Activated CD4-positive, alpha-beta T cell treated with anti-CD3 and anti-CD28 coated beads for 36 hours (primary cell): Measurements from ENCODE around the gene PSMA5. TPM values are rescaled to one million over a fixed set of nuclear protein-coding genes. Genes with fewer than 3 reads are reported as not detected.
"Not testable (repeated sequence)": the region's sequence is repeated elsewhere in the genome, so short reads cannot be mapped to it uniquely, and the experiment has no call there.

ENCODE experiments used
- ATAC-seq: fragments of 200-7000 bp; cut with Tn5 transposase; one replicate; pipeline ENCODE4 v1.10.0; 2021; ENCODE audit warnings: mild to moderate bottlenecking, moderate library complexity
- CTCF ChIA-PET: fragments of 350-600 bp; sonication (Branson Sonifier 250); formaldehyde crosslinking; loops from one replicate; lab custom pipeline; 2021; ENCODE audit warnings: antibody characterized with exemption; lab: Charles Lee
- POLR2A ChIA-PET: fragments of 350-600 bp; sonication (Branson Sonifier 250); formaldehyde crosslinking; loops from one replicate; lab custom pipeline; 2021; ENCODE audit warnings: antibody characterized with exemption, inconsistent platforms; lab: Charles Lee
- DNase-seq: peaks from one replicate; pipeline ENCODE4 v3.0.0-alpha.2; 2020
- H3K27ac Mint-ChIP-seq: one replicate; pipeline ENCODE4 v1.8.0; 2021; ENCODE audit warnings: mixed read lengths
- H3K27me3 Mint-ChIP-seq: one replicate; pipeline ENCODE4 v1.8.0; 2021; ENCODE audit warnings: mixed read lengths
- H3K36me3 Mint-ChIP-seq: one replicate; pipeline ENCODE4 v1.8.0; 2021; ENCODE audit warnings: low read depth, mixed read lengths
- H3K4me1 Mint-ChIP-seq: one replicate; pipeline ENCODE4 v1.8.0; 2021; ENCODE audit warnings: mixed read lengths
- H3K4me3 Mint-ChIP-seq: one replicate; pipeline ENCODE4 v1.8.0; 2021; ENCODE audit warnings: mild to moderate bottlenecking, moderate library complexity, mixed read lengths
- H3K9me3 Mint-ChIP-seq: one replicate; pipeline ENCODE4 v1.8.0; 2021; ENCODE audit warnings: low read depth, mixed read lengths
- intact Hi-C, 2 experiments: fragments of 100-400 bp; cut with DNase I in 1 of 2; cut with micrococcal nuclease in 1 of 2; formaldehyde crosslinking; loops; one replicate each; pipeline versions ENCODE4 v1.14.2 to v1.15.1; 2022 to 2024; cut with DNase I, micrococcal nuclease
- total RNA-seq, 2 experiments: library from RNA; stranded (reverse); gene quantifications; one replicate each; pipeline ENCODE4 v1.2.3, GENCODE V29; 2021

The PSMA5 gene
- total RNA-seq, 2 experiments from 2014 or later = 151 to 249 TPM

- H3K4me1 Mint-ChIP-seq = peaks cover 4% of the 10 kb centered on the region
- POLR2A ChIA-PET = no interaction called here
These were observed 39.8 kb upstream of the PSMA5 start for GRCh38 chr1:109466125-109466451.

GRCh38 chr1:109457819-109458218 lies 31.6 kb upstream of the PSMA5 start:
- H3K27me3 Mint-ChIP-seq = peaks cover 29% of the 10 kb centered on the region
- H3K4me3 Mint-ChIP-seq = no peak overlapping the region
- no peaks in the 10 kb centered on the region for H3K4me1 Mint-ChIP-seq
- intact Hi-C loops = no loop called here
- DNase-seq (no peak), ATAC-seq (no peak)
- peaks cover 3% of the 10 kb centered on the region for H3K36me3 Mint-ChIP-seq
- POLR2A ChIA-PET = no interaction called here
- no peak overlapping the region for H3K27ac Mint-ChIP-seq
- CTCF ChIA-PET = interaction anchor here (1.5 kb wide), 1 partner anchor 10 kb away, joined by 3 read pairs; no protein-coding TSS in a partner anchor
- peaks cover 21% of the 10 kb centered on the region for H3K9me3 Mint-ChIP-seq

More at GRCh38 chr1:109466125-109466451, 39.8 kb upstream of the PSMA5 start:
- intact Hi-C loops = no loop called here
- DNase-seq = no peak
- Mint-ChIP-seq H3K36me3 (no peaks in the 10 kb centered on the region), H3K27ac (no peak overlapping the region), H3K4me3 (peak overlapping the region; percentile 59), H3K9me3 (no peaks in the 10 kb centered on the region), H3K27me3 (peaks cover 53% of the 10 kb centered on the region)
- CTCF ChIA-PET = no interaction called here
- ATAC-seq = no peak

- ATAC-seq = no peak
- no peak overlapping the region for H3K4me3 Mint-ChIP-seq
- H3K4me1 Mint-ChIP-seq = no peaks in the 10 kb centered on the region
- intact Hi-C loops = no loop called here
- ChIA-PET POLR2A (no interaction called here), CTCF (no interaction called here)
- H3K27me3 Mint-ChIP-seq = peaks cover 24% of the 10 kb centered on the region
- peaks cover 21% of the 10 kb centered on the region for H3K9me3 Mint-ChIP-seq
- no peak overlapping the region for H3K27ac Mint-ChIP-seq
- H3K36me3 Mint-ChIP-seq = peaks cover 3% of the 10 kb centered on the region
- DNase-seq = no peak
These were observed 28.4 kb upstream of the PSMA5 start for GRCh38 chr1:109454497-109455133.

- DNase-seq (no peak), ATAC-seq (no peak)
- Mint-ChIP-seq H3K36me3 (no peaks in the 10 kb centered on the region), H3K27ac (no peak overlapping the region), H3K4me3 (no peak overlapping the region), H3K9me3 (no peaks in the 10 kb centered on the region), H3K27me3 (peaks cover 12% of the 10 kb centered on the region), H3K4me1 (no peaks in the 10 kb centered on the region)
- CTCF ChIA-PET = interaction anchor here (0.7 to 0.9 kb wide), 2 partner anchors 10 to 1291 kb away, joined by 3 read pairs; no protein-coding TSS in a partner anchor
- POLR2A ChIA-PET = no interaction called here
- intact Hi-C loops = no loop called here
These were observed 21.3 kb upstream of the PSMA5 start for GRCh38 chr1:109447524-109447923.

- DNase-seq, POLR2A ChIA-PET, H3K27ac Mint-ChIP-seq, H3K9me3 Mint-ChIP-seq, ATAC-seq, intact Hi-C loops, H3K4me3 Mint-ChIP-seq, H3K36me3 Mint-ChIP-seq, H3K4me1 Mint-ChIP-seq: not testable (repeated sequence)
- CTCF ChIA-PET = interaction anchor here (0.5 to 1.0 kb wide), 2 partner anchors 19 to 171 kb away, joined by 3 read pairs; no protein-coding TSS in a partner anchor
- H3K27me3 Mint-ChIP-seq = peaks cover 12% of the 10 kb centered on the region
These were observed 19.9 kb upstream of the PSMA5 start for GRCh38 chr1:109445949-109446695.

- intact Hi-C loops = no loop called here
- POLR2A ChIA-PET = no interaction called here
- DNase-seq (no peak), ATAC-seq (no peak)
- peaks cover 6% of the 10 kb centered on the region for H3K27me3 Mint-ChIP-seq
- H3K4me3 Mint-ChIP-seq = no peak overlapping the region
- no peaks in the 10 kb centered on the region for H3K9me3 Mint-ChIP-seq
- no peaks in the 10 kb centered on the region for H3K4me1 Mint-ChIP-seq
- no peaks in the 10 kb centered on the region for H3K36me3 Mint-ChIP-seq
- H3K27ac Mint-ChIP-seq = no peak overlapping the region
- CTCF ChIA-PET = interaction anchor here (1.2 kb wide), 1 partner anchor 88 kb away, joined by 3 read pairs; no protein-coding TSS in a partner anchor
These were observed 18.1 kb upstream of the PSMA5 start for GRCh38 chr1:109444346-109444745.

GRCh38 chr1:109443476-109443875 lies 17.2 kb upstream of the PSMA5 start:
- Mint-ChIP-seq H3K27ac (no peak overlapping the region), H3K4me1 (no peaks in the 10 kb centered on the region), H3K9me3 (no peaks in the 10 kb centered on the region), H3K4me3 (no peak overlapping the region), H3K36me3 (no peaks in the 10 kb centered on the region), H3K27me3 (peaks cover 6% of the 10 kb centered on the region)
- intact Hi-C loops = no loop called here
- ChIA-PET POLR2A (no interaction called here), CTCF (interaction anchor here (0.5 kb wide), 2 partner anchors 30 to 355 kb away, joined by 3 to 4 read pairs; no protein-coding TSS in a partner anchor)
- DNase-seq (no peak), ATAC-seq (no peak)

- no peak for DNase-seq
- no peak for ATAC-seq
- Mint-ChIP-seq H3K4me1 (no peaks in the 10 kb centered on the region), H3K9me3 (no peaks in the 10 kb centered on the region), H3K27me3 (peaks cover 4% of the 10 kb centered on the region), H3K36me3 (no peaks in the 10 kb centered on the region), H3K4me3 (no peak overlapping the region), H3K27ac (no peak overlapping the region)
- ChIA-PET CTCF (interaction anchor here (0.7 kb wide), 1 partner anchor 17 kb away, joined by 3 read pairs; no protein-coding TSS in a partner anchor), POLR2A (no interaction called here)
- intact Hi-C loops = no loop called here
These were observed 14.8 kb upstream of the PSMA5 start for GRCh38 chr1:109441069-109441468.

GRCh38 chr1:109438798-109439297 lies 12.6 kb upstream of the PSMA5 start:
- no peak overlapping the region for H3K4me3 Mint-ChIP-seq
- no peaks in the 10 kb centered on the region for H3K4me1 Mint-ChIP-seq
- CTCF ChIA-PET = no interaction called here
- DNase-seq = no peak
- POLR2A ChIA-PET = no interaction called here
- intact Hi-C loops = no loop called here
- H3K9me3 Mint-ChIP-seq = no peaks in the 10 kb centered on the region
- H3K36me3 Mint-ChIP-seq = no peaks in the 10 kb centered on the region
- peaks cover 5% of the 10 kb centered on the region for H3K27me3 Mint-ChIP-seq
- no peak overlapping the region for H3K27ac Mint-ChIP-seq
- ATAC-seq = peak; percentile 83

- peaks cover 5% of the 10 kb centered on the region for H3K27me3 Mint-ChIP-seq
- no peak overlapping the region for H3K4me3 Mint-ChIP-seq
- no peak overlapping the region for H3K27ac Mint-ChIP-seq
- ChIA-PET CTCF (interaction anchor here (0.6 kb wide), 1 partner anchor 27 kb away, joined by 3 read pairs; no protein-coding TSS in a partner anchor), POLR2A (no interaction called here)
- no peaks in the 10 kb centered on the region for H3K4me1 Mint-ChIP-seq
- intact Hi-C loops = no loop called here
- H3K9me3 Mint-ChIP-seq = no peaks in the 10 kb centered on the region
- DNase-seq (no peak), ATAC-seq (no peak)
- H3K36me3 Mint-ChIP-seq = no peaks in the 10 kb centered on the region
These were observed 8.2 kb upstream of the PSMA5 start for GRCh38 chr1:109434484-109434883.

GRCh38 chr1:109433322-109433721 lies 7.1 kb upstream of the PSMA5 start:
- no peak for DNase-seq
- intact Hi-C loops = no loop called here
- no peak for ATAC-seq
- Mint-ChIP-seq H3K4me3 (no peak overlapping the region), H3K36me3 (no peaks in the 10 kb centered on the region), H3K27me3 (peaks cover 5% of the 10 kb centered on the region), H3K4me1 (no peaks in the 10 kb centered on the region), H3K27ac (no peak overlapping the region), H3K9me3 (no peaks in the 10 kb centered on the region)
- ChIA-PET POLR2A (no interaction called here), CTCF (no interaction called here)
